ENCODE data around the gene DOLPP1. TPM values are rescaled to one million over a fixed set of nuclear protein-coding genes. Genes with fewer than 3 reads are reported as not detected.

The DOLPP1 gene
- total and polyA plus RNA-seq, 10 donors = 4.8 to 10.1 (median 8.4) TPM

DNA sequence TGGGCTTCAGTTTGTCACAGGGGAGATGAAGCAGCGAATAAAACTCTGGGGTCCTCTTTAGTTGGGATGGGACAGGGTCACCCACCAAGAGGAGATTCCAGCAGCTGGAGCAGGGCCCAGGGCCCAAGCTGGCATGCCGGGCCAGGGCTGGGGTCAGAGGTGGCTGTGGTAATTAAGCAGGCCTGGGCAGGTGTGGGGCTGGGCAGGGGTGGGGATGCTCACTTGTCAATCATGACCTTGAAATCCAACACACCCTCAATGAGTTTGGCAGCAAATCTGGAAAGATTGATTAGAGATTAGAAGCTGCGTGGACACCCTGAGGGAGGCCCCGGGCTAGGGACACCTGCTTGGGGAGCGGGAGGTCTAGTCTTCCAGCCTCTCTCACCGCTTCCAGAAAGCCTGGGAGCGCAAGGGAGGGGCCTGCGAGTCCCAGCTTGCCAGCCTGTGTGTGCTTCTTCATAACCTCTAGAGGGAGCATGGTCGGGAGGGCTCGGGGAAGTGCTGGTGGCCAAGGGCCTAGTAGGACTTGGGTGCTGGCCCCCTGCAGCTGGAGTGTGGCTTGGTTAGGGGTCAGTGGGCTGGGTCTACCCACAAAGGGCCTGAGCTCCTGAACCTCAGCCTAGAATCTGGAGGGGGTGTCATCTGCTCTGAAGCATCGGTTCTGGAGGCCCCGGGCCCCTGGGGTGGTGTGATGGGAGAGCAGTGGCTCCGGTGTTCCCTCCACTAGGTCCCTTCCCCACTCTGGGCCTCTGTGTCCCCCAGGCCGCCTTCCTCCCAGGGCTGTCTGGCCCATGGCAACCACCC is 22.1 kb downstream of the DOLPP1 start:
- Histone ChIP-seq H3K4me3 (no peak overlapping the region), H3K4me1 (no peaks in the 10 kb centered on the region), H3K9me3 (no peaks in the 10 kb centered on the region), H3K27me3 (replicated peaks in 1 of 7) (no peaks in the 10 kb centered on the region), H3K36me3 (peaks cover 0 to 54% (median 2%) of the 10 kb centered on the region in 6 donors), H3K27ac (no peak overlapping the region)
- WGBS, 5 donors = 63 to 95% (median 75%) methylated on average over 5 to 14 of the region's 14 CpGs
- intact Hi-C loops (cut with DNase I; ENCODE audit: low total_unique reads) = no loop called here
- TF ChIP-seq POLR2AphosphoS5 (IDR thresholded peaks at IDR 0.05) = no peak
- TF ChIP-seq, protein P1, sequence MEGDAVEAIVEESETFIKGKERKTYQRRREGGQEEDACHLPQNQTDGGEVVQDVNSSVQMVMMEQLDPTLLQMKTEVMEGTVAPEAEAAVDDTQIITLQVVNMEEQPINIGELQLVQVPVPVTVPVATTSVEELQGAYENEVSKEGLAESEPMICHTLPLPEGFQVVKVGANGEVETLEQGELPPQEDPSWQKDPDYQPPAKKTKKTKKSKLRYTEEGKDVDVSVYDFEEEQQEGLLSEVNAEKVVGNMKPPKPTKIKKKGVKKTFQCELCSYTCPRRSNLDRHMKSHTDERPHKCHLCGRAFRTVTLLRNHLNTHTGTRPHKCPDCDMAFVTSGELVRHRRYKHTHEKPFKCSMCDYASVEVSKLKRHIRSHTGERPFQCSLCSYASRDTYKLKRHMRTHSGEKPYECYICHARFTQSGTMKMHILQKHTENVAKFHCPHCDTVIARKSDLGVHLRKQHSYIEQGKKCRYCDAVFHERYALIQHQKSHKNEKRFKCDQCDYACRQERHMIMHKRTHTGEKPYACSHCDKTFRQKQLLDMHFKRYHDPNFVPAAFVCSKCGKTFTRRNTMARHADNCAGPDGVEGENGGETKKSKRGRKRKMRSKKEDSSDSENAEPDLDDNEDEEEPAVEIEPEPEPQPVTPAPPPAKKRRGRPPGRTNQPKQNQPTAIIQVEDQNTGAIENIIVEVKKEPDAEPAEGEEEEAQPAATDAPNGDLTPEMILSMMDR (IDR thresholded peaks at IDR 0.05 in 8 of 11, conservative IDR thresholded peaks at IDR 0.05 in 3 of 11) = peak in 7 of 11 experiments; percentile 23 to 59 (median 33)
- no peak for DNase-seq

DNA sequence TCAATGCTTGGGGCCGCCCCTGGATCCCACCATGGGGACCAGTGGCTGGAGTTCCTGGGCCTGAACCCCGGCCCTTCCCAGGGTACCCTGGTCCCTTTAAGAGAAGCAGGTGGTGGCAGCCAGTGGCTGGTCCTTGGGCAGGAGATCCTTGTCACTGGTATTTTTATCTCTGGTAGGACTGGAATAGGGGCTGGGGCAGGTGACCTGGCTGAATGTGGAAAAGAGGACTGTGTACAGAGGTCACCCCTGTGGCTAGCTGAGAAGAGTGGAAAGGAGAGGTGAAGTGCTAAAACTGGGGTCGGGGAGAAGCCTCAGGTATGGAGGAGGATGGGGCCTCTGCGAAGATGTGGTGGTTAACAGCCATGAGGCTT is 22.7 kb downstream of the DOLPP1 start:
- Histone ChIP-seq H3K27me3 (replicated peaks in 1 of 7) (no peaks in the 10 kb centered on the region), H3K4me1 (peaks cover 0 to 3% (median 0%) of the 10 kb centered on the region in 6 donors), H3K9me3 (no peaks in the 10 kb centered on the region), H3K27ac (no peak overlapping the region), H3K36me3 (peaks cover 0 to 53% (median 0%) of the 10 kb centered on the region in 6 donors), H3K4me3 (no peak overlapping the region)
- TF ChIP-seq, protein P1 (IDR thresholded peaks at IDR 0.05 in 8 of 11, conservative IDR thresholded peaks at IDR 0.05 in 3 of 11) = no peak
- TF ChIP-seq POLR2AphosphoS5 (IDR thresholded peaks at IDR 0.05) = no peak
- TF ChIP-seq POLR2A (IDR thresholded peaks at IDR 0.05) = no peak
- DNase-seq = no peak
- WGBS, 5 donors = 78 to 93% (median 89%) methylated on average over 4 of the region's 4 CpGs
- intact Hi-C loops (cut with DNase I; ENCODE audit: low total_unique reads) = no loop called here

DNA sequence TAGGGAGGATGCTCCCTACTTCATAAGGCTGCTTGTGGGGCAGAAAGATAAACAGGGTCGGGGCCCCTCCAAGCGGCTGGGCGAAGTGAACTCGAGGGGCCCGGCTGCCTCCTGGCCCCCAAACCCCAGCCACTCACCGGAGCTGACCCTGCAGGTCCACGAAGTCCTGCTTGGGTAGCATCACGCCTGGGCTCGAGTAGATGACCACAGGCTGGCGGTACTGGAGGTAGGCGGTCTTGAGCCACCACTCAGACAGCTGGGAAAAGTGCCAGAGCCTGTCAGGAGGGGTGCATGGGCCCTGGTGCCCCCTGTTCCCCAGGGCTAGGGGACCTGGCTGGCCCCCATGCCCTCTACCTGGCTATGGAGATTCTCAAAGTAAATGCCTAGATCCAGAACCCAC is 23.1 kb downstream of the DOLPP1 start:
- H3K4me1 ChIP-seq = peaks cover 0 to 8% (median 3%) of the 10 kb centered on the region in 6 donors
- no peak for DNase-seq
- H3K27ac ChIP-seq = no peak overlapping the region
- H3K27me3 ChIP-seq (replicated peaks in 1 of 7) = no peaks in the 10 kb centered on the region
- no peaks in the 10 kb centered on the region for H3K9me3 ChIP-seq
- peaks cover 0 to 53% (median 0%) of the 10 kb centered on the region in 6 donors for H3K36me3 ChIP-seq
- H3K4me3 ChIP-seq = no peak overlapping the region
- 81 to 92% (median 86%) methylated on average over 2 to 11 of the region's 11 CpGs for WGBS, 5 donors
- intact Hi-C loops (cut with DNase I; ENCODE audit: low total_unique reads) = no loop called here
- TF ChIP-seq POLR2AphosphoS5 (IDR thresholded peaks at IDR 0.05) = no peak
- no peak for TF ChIP-seq POLR2A (IDR thresholded peaks at IDR 0.05)
- TF ChIP-seq, protein P1 (IDR thresholded peaks at IDR 0.05 in 8 of 11, conservative IDR thresholded peaks at IDR 0.05 in 3 of 11) = no peak

DNA sequence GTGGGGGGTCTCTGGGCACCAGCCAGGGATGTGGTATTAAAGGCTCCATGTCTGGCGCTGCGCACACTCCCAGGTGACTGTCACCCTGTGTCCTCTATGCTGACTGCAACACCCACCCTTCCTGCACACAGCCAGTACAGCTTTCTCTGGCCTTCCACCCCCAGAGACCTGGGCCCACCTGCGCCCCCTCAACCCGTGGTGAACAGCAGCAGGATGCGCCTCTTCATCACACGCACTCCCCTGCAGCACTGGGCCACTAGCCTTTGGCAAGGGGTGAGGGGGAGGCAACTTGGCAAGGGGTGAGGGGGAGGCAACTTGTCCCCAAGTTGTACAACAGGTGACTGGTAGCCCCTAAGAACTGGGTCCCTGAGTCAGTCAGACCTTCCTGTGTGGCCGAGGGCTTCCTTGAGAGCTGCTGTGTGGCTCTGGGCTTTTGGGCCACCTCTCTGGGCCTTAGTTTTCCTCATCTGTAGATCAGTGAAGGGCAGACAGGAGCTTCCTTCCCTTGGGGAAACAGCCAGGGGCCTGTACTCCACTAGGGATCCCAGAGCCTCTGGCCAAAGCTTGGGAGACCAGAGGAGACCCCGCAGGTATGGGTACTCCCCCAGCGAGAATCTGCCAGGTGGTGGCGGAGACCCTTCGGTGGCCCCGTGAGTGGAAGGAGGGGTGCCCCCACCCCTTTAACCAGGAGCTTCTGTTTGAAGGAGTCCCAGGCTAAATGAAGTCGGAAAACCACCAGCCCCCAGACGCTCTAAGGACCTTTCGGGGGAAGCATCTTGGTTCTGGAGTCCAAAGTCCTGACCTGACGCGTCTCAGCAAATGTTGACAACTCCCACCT is 25.2 kb downstream of the DOLPP1 start:
- Histone ChIP-seq H3K4me1 (peaks cover 0 to 22% (median 16%) of the 10 kb centered on the region in 6 donors), H3K36me3 (peaks cover 0 to 49% (median 0%) of the 10 kb centered on the region in 6 donors), H3K27me3 (replicated peaks in 1 of 7) (no peaks in the 10 kb centered on the region), H3K4me3 (no peak overlapping the region), H3K9me3 (no peaks in the 10 kb centered on the region), H3K27ac (no peak overlapping the region)
- intact Hi-C loops (cut with DNase I; ENCODE audit: low total_unique reads) = no loop called here
- TF ChIP-seq, protein P1 (IDR thresholded peaks at IDR 0.05 in 8 of 11, conservative IDR thresholded peaks at IDR 0.05 in 3 of 11) = no peak
- no peak for TF ChIP-seq POLR2AphosphoS5 (IDR thresholded peaks at IDR 0.05)
- TF ChIP-seq POLR2A (IDR thresholded peaks at IDR 0.05) = no peak
- DNase-seq = no peak
- WGBS, 5 donors = 87 to 96% (median 95%) methylated on average over 11 to 17 of the region's 17 CpGs
